ENCODE data around the gene RND3.

Gene RND3

GRCh38 chr2:150441784-150442183 lies 45.7 kb downstream of the RND3 start:
- Histone ChIP-seq H3K27me3 (ENCODE audit: insufficient read depth, low read length, poor library complexity) (no peaks in the 10 kb centered on the region), H3K23ac (ENCODE audit: low read length) (no peak overlapping the region), H2BK15ac (replicated peaks; ENCODE audit: low read depth) (no peak overlapping the region), H3K79me2 (ENCODE audit: control insufficient read depth, insufficient read depth, low read length) (no peaks in the 10 kb centered on the region), H3K79me1 (ENCODE audit: low read length) (no peaks in the 10 kb centered on the region), H2BK120ac (ENCODE audit: low read depth, low read length) (no peak overlapping the region), H3K4me1 (ENCODE audit: control insufficient read depth, low read depth, low read length) (no peaks in the 10 kb centered on the region), H3K27ac (ENCODE audit: low read depth, low read length) (no peak overlapping the region), H3K36me3 (ENCODE audit: control insufficient read depth, insufficient read depth, low read length) (no peaks in the 10 kb centered on the region), H2BK5ac (ENCODE audit: low read length) (no peak overlapping the region), H2AK5ac (ENCODE audit: low read length) (no peak overlapping the region), H3K4ac (ENCODE audit: low read depth, low read length) (no peak overlapping the region), H3K4me2 (ENCODE audit: low read length) (no peak overlapping the region), H3K18ac (ENCODE audit: low read length) (no peak overlapping the region), H3K56ac (ENCODE audit: low read length) (no peak overlapping the region), H3K4me3 (ENCODE audit: low read length) (no peak overlapping the region), H4K8ac (ENCODE audit: low read depth, low read length) (no peak overlapping the region), H3K9ac (ENCODE audit: low read length) (no peak overlapping the region), H4K5ac (ENCODE audit: low read length) (no peak overlapping the region)
- DNase-seq, result no peak
- no CpG with 5 or more reads among the region's 2 CpGs for WGBS (ENCODE audit: extremely low coverage, insufficient coverage, low lambda C conversion rate)

- H3K4me1 ChIP-seq (ENCODE audit: control insufficient read depth, low read depth, low read length), result no peaks in the 10 kb centered on the region
- H3K23ac ChIP-seq (ENCODE audit: low read length), result no peak overlapping the region
- no peak overlapping the region for H2BK5ac ChIP-seq (ENCODE audit: low read length)
- no peak for DNase-seq
- no peak overlapping the region for H3K4me3 ChIP-seq (ENCODE audit: low read length)
- no peak overlapping the region for H2AK5ac ChIP-seq (ENCODE audit: low read length)
- H3K27ac ChIP-seq (ENCODE audit: low read depth, low read length), result no peak overlapping the region
- no peak overlapping the region for H2BK120ac ChIP-seq (ENCODE audit: low read depth, low read length)
- WGBS (ENCODE audit: extremely low coverage, insufficient coverage, low lambda C conversion rate), result no CpG with 5 or more reads among the region's 2 CpGs
- no peak overlapping the region for H3K4me2 ChIP-seq (ENCODE audit: low read length)
- H3K4ac ChIP-seq (ENCODE audit: low read depth, low read length), result no peak overlapping the region
- no peaks in the 10 kb centered on the region for H3K36me3 ChIP-seq (ENCODE audit: control insufficient read depth, insufficient read depth, low read length)
- H4K5ac ChIP-seq (ENCODE audit: low read length), result no peak overlapping the region
- H3K18ac ChIP-seq (ENCODE audit: low read length), result no peak overlapping the region
- H3K9ac ChIP-seq (ENCODE audit: low read length), result no peak overlapping the region
- no peaks in the 10 kb centered on the region for H3K27me3 ChIP-seq (ENCODE audit: insufficient read depth, low read length, poor library complexity)
- H4K8ac ChIP-seq (ENCODE audit: low read depth, low read length), result no peak overlapping the region
- H3K79me2 ChIP-seq (ENCODE audit: control insufficient read depth, insufficient read depth, low read length), result no peaks in the 10 kb centered on the region
- no peaks in the 10 kb centered on the region for H3K79me1 ChIP-seq (ENCODE audit: low read length)
- no peak overlapping the region for H3K56ac ChIP-seq (ENCODE audit: low read length)
- H2BK15ac ChIP-seq (replicated peaks; ENCODE audit: low read depth), result no peak overlapping the region
Observed at GRCh38 chr2:150441226-150441625, 46.2 kb downstream of the RND3 start.

- H2BK120ac ChIP-seq (ENCODE audit: low read depth, low read length), result no peak overlapping the region
- 100% methylated on average over 1 of the region's 2 CpGs for WGBS (ENCODE audit: extremely low coverage, insufficient coverage, low lambda C conversion rate)
- no peak overlapping the region for H2BK5ac ChIP-seq (ENCODE audit: low read length)
- no peak overlapping the region for H4K8ac ChIP-seq (ENCODE audit: low read depth, low read length)
- H3K4me1 ChIP-seq (ENCODE audit: control insufficient read depth, low read depth, low read length), result no peaks in the 10 kb centered on the region
- no peak for DNase-seq
- H3K18ac ChIP-seq (ENCODE audit: low read length), result no peak overlapping the region
- H3K4ac ChIP-seq (ENCODE audit: low read depth, low read length), result no peak overlapping the region
- H4K5ac ChIP-seq (ENCODE audit: low read length), result no peak overlapping the region
- no peak overlapping the region for H3K27ac ChIP-seq (ENCODE audit: low read depth, low read length)
- H3K56ac ChIP-seq (ENCODE audit: low read length), result no peak overlapping the region
- H3K9ac ChIP-seq (ENCODE audit: low read length), result no peak overlapping the region
- H3K36me3 ChIP-seq (ENCODE audit: control insufficient read depth, insufficient read depth, low read length), result no peaks in the 10 kb centered on the region
- H2BK15ac ChIP-seq (replicated peaks; ENCODE audit: low read depth), result no peak overlapping the region
- H3K79me2 ChIP-seq (ENCODE audit: control insufficient read depth, insufficient read depth, low read length), result no peaks in the 10 kb centered on the region
- H3K4me2 ChIP-seq (ENCODE audit: low read length), result no peak overlapping the region
- H3K79me1 ChIP-seq (ENCODE audit: low read length), result no peaks in the 10 kb centered on the region
- no peak overlapping the region for H3K4me3 ChIP-seq (ENCODE audit: low read length)
- H3K27me3 ChIP-seq (ENCODE audit: insufficient read depth, low read length, poor library complexity), result no peaks in the 10 kb centered on the region
- H2AK5ac ChIP-seq (ENCODE audit: low read length), result no peak overlapping the region
- H3K23ac ChIP-seq (ENCODE audit: low read length), result no peak overlapping the region
Observed at GRCh38 chr2:150438654-150439053, 48.8 kb downstream of the RND3 start.

GRCh38 chr2:150438041-150438440 lies 49.4 kb downstream of the RND3 start:
- H4K5ac ChIP-seq (ENCODE audit: low read length), result no peak overlapping the region
- no peaks in the 10 kb centered on the region for H3K36me3 ChIP-seq (ENCODE audit: control insufficient read depth, insufficient read depth, low read length)
- no peaks in the 10 kb centered on the region for H3K27me3 ChIP-seq (ENCODE audit: insufficient read depth, low read length, poor library complexity)
- H3K4me2 ChIP-seq (ENCODE audit: low read length), result no peak overlapping the region
- no peak overlapping the region for H3K9ac ChIP-seq (ENCODE audit: low read length)
- H3K4me1 ChIP-seq (ENCODE audit: control insufficient read depth, low read depth, low read length), result no peaks in the 10 kb centered on the region
- no peak overlapping the region for H2BK120ac ChIP-seq (ENCODE audit: low read depth, low read length)
- H3K27ac ChIP-seq (ENCODE audit: low read depth, low read length), result no peak overlapping the region
- no peaks in the 10 kb centered on the region for H3K79me1 ChIP-seq (ENCODE audit: low read length)
- no peak overlapping the region for H2BK15ac ChIP-seq (replicated peaks; ENCODE audit: low read depth)
- no peak overlapping the region for H3K56ac ChIP-seq (ENCODE audit: low read length)
- no peak overlapping the region for H3K4ac ChIP-seq (ENCODE audit: low read depth, low read length)
- H3K23ac ChIP-seq (ENCODE audit: low read length), result no peak overlapping the region
- H3K4me3 ChIP-seq (ENCODE audit: low read length), result no peak overlapping the region
- WGBS (ENCODE audit: extremely low coverage, insufficient coverage, low lambda C conversion rate), result no CpG with 5 or more reads among the region's 2 CpGs
- H2AK5ac ChIP-seq (ENCODE audit: low read length), result no peak overlapping the region
- no peak overlapping the region for H3K18ac ChIP-seq (ENCODE audit: low read length)
- H4K8ac ChIP-seq (ENCODE audit: low read depth, low read length), result no peak overlapping the region
- H2BK5ac ChIP-seq (ENCODE audit: low read length), result no peak overlapping the region
- H3K79me2 ChIP-seq (ENCODE audit: control insufficient read depth, insufficient read depth, low read length), result no peaks in the 10 kb centered on the region
- no peak for DNase-seq

- Histone ChIP-seq H2BK5ac (ENCODE audit: low read length) (no peak overlapping the region), H3K4ac (ENCODE audit: low read depth, low read length) (no peak overlapping the region), H2BK120ac (ENCODE audit: low read depth, low read length) (no peak overlapping the region), H3K27me3 (ENCODE audit: insufficient read depth, low read length, poor library complexity) (no peaks in the 10 kb centered on the region), H4K5ac (ENCODE audit: low read length) (no peak overlapping the region), H3K18ac (ENCODE audit: low read length) (no peak overlapping the region), H3K4me1 (ENCODE audit: control insufficient read depth, low read depth, low read length) (no peaks in the 10 kb centered on the region), H3K36me3 (ENCODE audit: control insufficient read depth, insufficient read depth, low read length) (no peaks in the 10 kb centered on the region), H3K27ac (ENCODE audit: low read depth, low read length) (no peak overlapping the region), H3K23ac (ENCODE audit: low read length) (no peak overlapping the region), H3K9ac (ENCODE audit: low read length) (no peak overlapping the region), H2AK5ac (ENCODE audit: low read length) (no peak overlapping the region), H3K56ac (ENCODE audit: low read length) (no peak overlapping the region), H3K79me1 (ENCODE audit: low read length) (no peaks in the 10 kb centered on the region), H4K8ac (ENCODE audit: low read depth, low read length) (no peak overlapping the region), H2BK15ac (replicated peaks; ENCODE audit: low read depth) (no peak overlapping the region), H3K4me3 (ENCODE audit: low read length) (no peak overlapping the region), H3K79me2 (ENCODE audit: control insufficient read depth, insufficient read depth, low read length) (no peaks in the 10 kb centered on the region), H3K4me2 (ENCODE audit: low read length) (no peak overlapping the region)
- WGBS (ENCODE audit: extremely low coverage, insufficient coverage, low lambda C conversion rate), result no CpG with 5 or more reads among the region's 3 CpGs
- DNase-seq, result no peak
Observed at GRCh38 chr2:150432312-150432625, 55.2 kb downstream of the RND3 start.

GRCh38 chr2:150431561-150432311 lies 55.7 kb downstream of the RND3 start:
- no peak overlapping the region for H3K23ac ChIP-seq (ENCODE audit: low read length)
- no peaks in the 10 kb centered on the region for H3K4me1 ChIP-seq (ENCODE audit: control insufficient read depth, low read depth, low read length)
- no peak overlapping the region for H3K4me2 ChIP-seq (ENCODE audit: low read length)
- no peaks in the 10 kb centered on the region for H3K27me3 ChIP-seq (ENCODE audit: insufficient read depth, low read length, poor library complexity)
- H3K79me1 ChIP-seq (ENCODE audit: low read length), result no peaks in the 10 kb centered on the region
- no peak overlapping the region for H2BK15ac ChIP-seq (replicated peaks; ENCODE audit: low read depth)
- no peak overlapping the region for H4K5ac ChIP-seq (ENCODE audit: low read length)
- no peak overlapping the region for H3K4me3 ChIP-seq (ENCODE audit: low read length)
- no peak overlapping the region for H3K18ac ChIP-seq (ENCODE audit: low read length)
- DNase-seq, result no peak
- no peak overlapping the region for H2BK120ac ChIP-seq (ENCODE audit: low read depth, low read length)
- H3K56ac ChIP-seq (ENCODE audit: low read length), result no peak overlapping the region
- no peaks in the 10 kb centered on the region for H3K36me3 ChIP-seq (ENCODE audit: control insufficient read depth, insufficient read depth, low read length)
- no peak overlapping the region for H2BK5ac ChIP-seq (ENCODE audit: low read length)
- H3K9ac ChIP-seq (ENCODE audit: low read length), result no peak overlapping the region
- no peak overlapping the region for H3K4ac ChIP-seq (ENCODE audit: low read depth, low read length)
- H2AK5ac ChIP-seq (ENCODE audit: low read length), result no peak overlapping the region
- H4K8ac ChIP-seq (ENCODE audit: low read depth, low read length), result no peak overlapping the region
- H3K27ac ChIP-seq (ENCODE audit: low read depth, low read length), result no peak overlapping the region
- no peaks in the 10 kb centered on the region for H3K79me2 ChIP-seq (ENCODE audit: control insufficient read depth, insufficient read depth, low read length)
- no CpG with 5 or more reads among the region's 1 CpG for WGBS (ENCODE audit: extremely low coverage, insufficient coverage, low lambda C conversion rate)
